Measurements from ENCODE around the gene MGMT.

Gene MGMT

DNA sequence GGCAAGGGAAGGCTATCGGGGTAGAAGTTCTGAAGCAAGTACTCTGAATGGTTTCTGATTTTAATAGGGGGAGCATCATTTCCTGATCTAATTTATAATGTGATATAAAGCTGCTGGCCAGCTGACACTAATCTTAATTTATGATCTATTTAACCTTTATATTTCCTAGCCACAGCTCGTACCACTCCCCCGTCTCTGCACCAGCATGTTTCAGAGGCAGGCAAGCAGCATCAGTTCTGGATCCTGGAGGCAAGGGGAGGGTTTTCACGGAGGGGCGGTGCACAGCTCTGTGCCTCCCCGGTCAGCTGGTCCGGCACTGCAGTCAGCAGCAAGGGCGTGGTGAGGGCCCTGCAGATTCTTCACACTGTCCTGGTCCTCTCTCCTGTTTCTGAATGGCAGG, 30.0 kb downstream of the MGMT start:
- no peak for DNase-seq

GRCh38 chr10:129498680-129499079, 31.6 kb downstream of the MGMT start:
- no peak for DNase-seq

DNA sequence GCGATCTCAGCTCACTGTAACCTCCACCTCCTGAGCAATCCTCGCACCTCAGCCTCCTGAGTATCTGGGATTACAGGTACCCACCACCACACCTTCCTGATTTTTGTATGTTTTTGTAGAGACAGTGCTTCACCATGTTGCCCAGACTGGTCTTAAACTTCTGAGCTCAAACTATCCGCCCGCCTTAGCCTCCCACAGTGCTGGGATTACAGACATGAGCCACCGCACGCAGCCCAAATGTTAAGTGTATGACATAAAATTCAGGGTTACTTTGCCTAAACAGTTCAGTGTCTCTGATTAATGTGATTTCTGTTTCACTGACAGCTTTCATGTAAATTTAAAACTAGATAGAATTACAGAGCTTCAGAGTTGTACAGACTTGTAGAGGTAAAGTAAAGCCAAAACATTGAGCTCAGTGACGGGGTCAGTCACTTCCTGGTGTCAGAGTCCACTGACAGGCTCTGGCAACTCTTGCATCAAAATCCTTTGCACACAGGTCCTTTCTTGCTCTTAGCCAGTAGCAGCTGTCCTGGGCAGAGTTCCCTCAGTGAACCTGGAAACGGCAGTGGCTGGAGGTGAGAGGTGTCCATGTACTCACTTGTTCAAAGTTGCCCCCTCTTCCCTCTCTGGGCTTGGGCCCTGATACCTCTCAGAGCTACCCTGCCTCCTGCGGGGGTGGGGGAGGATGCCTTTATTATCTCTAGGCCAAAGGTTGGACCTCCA, 33.7 kb downstream of the MGMT start:
- no peak for DNase-seq

GRCh38 chr10:129501652-129502436, 34.8 kb downstream of the MGMT start:
- DNase-seq: no peak

DNA sequence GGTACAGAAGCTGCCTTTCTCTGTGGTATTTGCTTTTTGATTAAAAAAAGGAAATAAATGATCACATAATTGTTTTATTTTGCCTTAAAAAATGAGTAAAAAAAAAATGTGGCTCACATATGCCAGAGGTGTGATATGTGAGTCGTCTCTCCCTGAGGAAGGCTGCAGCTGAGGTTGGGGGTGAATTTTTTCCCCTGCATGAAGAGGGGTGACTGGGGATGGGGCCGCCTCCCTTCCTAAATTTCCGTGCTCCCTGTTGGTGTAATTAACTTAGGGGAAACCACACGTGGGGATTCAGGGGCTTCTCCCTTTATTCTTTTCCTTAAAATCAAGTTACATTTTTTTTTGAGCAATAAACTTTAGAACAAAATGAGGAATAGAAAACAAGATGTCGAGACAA, 35.4 kb downstream of the MGMT start:
- no peak for DNase-seq

DNA sequence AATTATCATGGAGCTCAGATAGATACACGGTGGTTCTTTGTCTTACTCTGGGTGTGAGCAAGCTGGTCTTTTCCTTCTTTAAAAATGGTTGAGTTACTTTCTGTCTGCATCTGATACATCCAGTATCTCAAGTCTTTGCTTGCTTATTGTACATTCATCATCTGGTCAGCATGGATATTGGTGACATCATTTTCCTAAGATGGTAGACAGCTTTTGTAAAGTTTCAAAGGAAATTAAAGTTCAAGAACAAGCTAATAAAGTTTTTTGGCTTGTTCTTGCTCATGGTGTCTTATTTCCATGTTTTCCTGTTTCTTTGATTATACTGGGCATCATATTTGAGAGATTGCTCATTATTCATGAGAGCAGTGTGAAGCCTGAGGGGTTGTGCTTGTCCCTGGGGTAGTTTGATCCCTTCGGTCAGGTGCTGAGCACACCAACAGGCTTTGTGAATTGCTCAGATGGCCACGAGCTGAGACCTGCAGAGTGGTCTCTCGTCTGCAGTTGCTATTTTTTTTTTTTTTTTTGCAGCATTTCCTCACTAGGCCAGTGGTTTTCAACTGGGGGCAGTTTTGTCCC, 38.5 kb downstream of the MGMT start:
- no peak for DNase-seq

DNA sequence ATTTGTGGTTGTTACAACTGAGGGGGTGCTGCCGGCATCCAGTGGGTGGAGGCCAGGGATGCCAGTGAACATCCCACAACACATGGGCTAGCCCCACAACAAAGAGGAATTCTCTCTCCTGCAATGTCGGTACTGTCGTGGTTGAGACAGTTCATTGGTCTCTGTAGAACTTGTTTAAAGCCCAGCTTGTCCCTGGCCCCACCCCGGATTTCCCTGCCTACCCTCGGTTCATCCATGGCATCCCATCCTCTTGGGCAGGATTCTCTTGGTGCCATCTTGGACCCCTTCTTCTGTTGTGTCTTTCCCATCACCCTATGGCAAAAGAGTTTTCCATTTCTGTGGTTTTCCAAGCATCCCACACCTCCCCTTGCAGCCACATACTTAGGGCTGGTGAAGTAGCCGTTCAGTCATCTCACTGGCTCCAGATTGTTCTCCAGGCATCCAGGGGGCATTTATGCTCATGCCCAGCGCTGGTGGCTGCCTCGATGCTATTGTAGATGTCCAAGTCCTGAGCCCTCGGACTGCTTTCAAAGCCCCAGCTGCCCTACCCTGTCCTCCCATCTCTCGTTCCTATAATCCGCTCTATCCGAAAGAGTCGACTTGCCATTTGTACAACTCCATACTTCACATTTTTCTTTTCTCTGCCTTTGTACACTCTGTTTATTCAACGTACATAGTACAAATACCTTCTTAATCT, 39.2 kb downstream of the MGMT start:
- DNase-seq: no peak

DNA sequence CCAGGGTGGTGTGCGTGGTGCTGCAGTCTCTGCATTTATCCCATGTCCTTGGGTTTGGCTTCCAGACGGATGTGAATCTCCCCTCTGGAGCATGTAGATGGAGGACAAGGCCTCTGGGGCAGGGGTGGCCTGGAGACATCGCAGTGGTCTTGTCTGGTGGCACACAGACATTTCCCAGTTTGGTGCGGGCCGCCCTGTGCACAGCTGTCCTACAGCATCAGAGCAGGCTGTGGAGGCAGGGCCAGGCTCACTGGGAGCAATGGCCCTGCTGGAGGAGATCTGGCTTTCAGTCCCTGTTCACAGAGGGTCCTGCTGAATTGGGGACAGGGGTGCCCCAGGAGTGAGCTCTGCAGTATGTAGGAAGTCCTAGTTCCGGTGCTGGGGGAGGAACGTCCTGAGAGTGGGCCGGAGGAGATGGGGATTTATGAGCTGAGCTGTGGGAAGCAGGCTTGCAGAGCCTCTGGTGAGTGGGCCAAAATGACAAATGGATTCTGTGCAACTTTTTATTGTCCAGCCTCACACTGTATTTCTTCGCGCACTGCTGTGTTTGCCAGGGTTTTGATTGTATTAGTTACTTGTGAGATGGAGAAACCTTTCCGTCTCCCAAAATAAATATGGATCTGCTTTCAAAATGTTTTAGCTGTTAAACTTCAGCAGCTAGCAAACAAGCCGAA, 40.3 kb downstream of the MGMT start:
- no peak for DNase-seq

DNA sequence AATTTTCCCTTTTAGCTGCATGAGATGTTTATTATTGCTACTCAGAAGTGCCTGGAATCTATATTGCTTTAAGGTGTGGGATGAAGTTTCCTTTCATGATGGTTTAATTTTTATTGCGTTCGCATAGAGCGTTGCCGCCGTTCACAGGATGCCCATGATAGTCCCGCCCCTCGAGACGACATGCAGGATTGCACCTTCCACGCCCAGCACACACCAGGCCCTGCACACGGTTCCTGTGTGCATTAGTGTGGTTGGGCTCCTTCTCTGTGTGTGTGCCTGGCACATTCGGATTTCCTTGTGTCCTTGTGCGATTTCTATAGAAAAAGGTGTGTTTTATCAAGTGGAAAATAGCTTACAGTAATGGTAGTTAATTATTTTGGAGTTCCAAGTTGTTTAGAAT, 42.1 kb downstream of the MGMT start:
- DNase-seq: no peak

- DNase-seq: no peak
Measured at GRCh38 chr10:129509835-129510234, 42.8 kb downstream of the MGMT start.

DNA sequence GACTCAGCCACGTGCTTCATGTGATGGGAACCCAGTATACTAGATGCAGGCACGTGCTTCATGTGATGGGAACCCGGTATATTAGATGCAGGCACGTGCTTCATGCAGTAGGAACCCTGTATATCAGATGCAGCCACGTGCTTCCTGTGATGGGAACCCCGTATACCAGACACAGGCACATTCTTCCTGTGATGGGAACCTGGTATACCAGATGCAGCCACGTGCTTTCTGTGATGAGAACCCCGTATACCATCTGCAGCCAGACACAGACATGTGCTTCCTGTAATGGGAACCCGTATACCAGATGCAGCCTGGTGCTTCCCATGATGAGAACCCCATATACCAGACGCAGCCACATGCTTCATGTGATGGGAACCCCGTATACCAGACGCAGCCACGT, 44.0 kb downstream of the MGMT start:
- no peak for DNase-seq

DNA sequence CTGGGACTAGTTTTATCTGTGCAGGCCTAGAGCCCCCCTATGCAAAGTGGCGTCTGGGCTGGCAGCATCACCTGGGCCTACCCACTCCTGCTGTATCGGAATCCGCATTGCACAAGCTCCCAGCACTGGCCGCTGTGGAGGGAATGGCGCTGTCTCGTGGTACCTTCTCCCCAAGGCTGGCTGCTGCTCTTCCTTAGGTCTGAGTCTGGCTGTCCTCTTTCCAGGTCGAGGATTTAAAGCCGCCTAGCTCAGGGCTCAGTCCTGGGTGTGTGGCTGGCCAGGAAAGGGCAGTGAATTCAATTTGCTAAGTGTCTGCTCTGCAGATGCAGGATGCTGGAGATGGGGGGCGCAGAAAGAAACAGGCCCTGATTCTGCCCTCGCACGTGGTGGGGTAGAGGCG, 44.7 kb downstream of the MGMT start:
- DNase-seq: no peak

DNA sequence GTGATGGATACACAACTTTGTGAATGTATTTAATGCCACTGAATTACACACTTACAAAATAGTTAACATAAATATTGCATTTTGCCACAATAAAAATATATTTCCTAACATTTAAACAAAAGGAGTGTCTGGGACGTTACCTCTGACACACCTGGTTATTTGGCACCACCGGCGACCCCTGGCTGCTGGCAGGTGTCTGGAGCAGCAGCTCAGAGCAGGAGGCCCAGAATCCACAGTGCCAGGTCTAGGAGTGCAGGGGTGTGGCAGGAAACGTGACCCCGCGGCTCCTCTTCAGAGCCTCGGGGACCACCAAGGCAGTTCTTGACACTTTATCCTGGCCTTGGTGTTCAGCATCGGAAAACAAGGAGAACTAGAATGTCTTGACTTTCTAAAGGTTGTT, 46.3 kb downstream of the MGMT start:
- DNase-seq: no peak

DNA sequence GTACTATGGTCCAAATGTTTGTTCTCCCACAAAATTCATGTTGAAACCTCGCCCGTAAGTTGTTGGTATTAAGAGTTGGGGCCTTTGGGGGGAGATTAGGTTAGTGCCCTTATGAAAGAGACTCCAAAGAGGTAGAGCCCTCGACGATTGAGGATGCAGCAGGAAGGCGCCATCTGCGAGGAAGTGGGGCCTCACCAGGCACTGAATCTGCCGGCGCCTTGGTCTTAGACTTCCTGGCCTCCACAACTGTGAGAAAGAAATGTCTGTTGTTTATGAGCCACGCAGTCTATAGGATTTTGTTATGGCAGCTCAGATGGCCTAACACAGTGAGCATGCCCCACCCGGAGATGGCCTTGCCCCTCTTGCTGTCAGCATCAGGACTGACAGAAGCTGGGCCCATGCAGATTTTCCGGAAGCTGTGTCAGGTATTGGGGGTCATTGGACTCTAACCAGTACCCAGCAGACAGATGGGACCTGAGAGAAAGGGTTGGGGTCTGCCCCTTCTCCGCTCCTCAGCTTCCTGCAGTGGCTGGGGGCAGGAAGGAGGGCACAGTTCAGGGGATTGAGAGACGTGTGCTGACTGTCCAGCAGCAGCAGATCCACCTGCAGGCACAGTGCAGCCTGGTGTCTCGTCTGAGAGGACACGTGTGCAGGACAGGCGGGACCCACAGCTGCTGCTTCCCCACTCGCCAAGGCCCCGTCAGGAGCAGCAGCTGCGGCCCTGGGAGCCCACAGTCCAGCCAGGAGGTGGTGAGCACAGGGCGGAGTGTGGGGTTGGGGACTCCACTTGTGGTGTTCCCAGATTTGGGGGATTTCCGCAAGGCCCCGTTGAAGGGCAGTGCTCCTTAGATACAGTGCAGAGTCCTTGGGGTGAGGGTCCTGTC, 47.8 kb downstream of the MGMT start:
- DNase-seq: no peak

GRCh38 chr10:129516846-129517679, 50.0 kb downstream of the MGMT start:
- DNase-seq: no peak

DNA sequence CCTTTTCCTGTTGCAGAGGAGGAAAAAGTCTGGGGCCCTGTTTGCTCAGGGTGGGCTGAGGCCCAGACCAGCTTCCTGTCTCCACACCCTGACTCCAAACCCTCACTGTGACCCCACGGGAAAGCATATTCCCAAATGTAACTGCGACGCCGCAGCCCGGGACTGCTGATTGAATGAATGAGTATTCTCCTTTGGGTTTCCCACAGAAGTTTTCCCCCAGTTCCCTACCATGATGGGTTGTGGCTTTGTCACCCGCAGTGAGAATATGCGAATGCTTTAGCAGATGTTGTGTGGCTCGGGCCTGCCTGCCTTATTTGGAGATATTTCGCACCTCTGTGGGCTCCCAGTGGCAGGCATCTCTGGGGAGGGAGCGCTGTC, 50.6 kb downstream of the MGMT start:
- DNase-seq: no peak

GRCh38 chr10:129518793-129519192, 51.8 kb downstream of the MGMT start:
- DNase-seq: no peak

GRCh38 chr10:129520440-129521080, 53.5 kb downstream of the MGMT start:
- no peak for DNase-seq

- DNase-seq: no peak
Measured at GRCh38 chr10:129521161-129522025, 54.4 kb downstream of the MGMT start.

All from NCI-H2081 (cell line).